Motor neuron (in vitro differentiated cells): ENCODE results near the gene MAD2L1BP. TPM values are rescaled to one million over a fixed set of nuclear protein-coding genes. Genes with fewer than 3 reads are reported as not detected.

ENCODE experiments used
- ATAC-seq, 8 experiments: fragments of 200-7000 bp; cut with Tn5 transposase; replicated peaks in 6 of 8; 2 replicates each; pipeline ENCODE4 v1.8.0; 2021; ENCODE audit warnings: mild to moderate bottlenecking in 8 of 8, moderate library complexity in 8 of 8
- H3K27ac ChIP-seq, 2 donors: fragments of 250-450 bp; sonication (Bioruptor Pico); 2 replicates each; pipeline ENCODE4 v1.9.0; 2021; ENCODE audit warnings: antibody characterized with exemption in 2 of 2, mild to moderate bottlenecking in 2 of 2, moderate library complexity in 1 of 2
- H3K4me1 ChIP-seq, 2 donors: fragments of 250-450 bp; sonication (Bioruptor Pico); replicated peaks in 1 of 2; 2 replicates each; pipeline ENCODE4 v1.6.1; 2021; ENCODE audit warnings: antibody characterized with exemption in 2 of 2, mild to moderate bottlenecking in 2 of 2, moderate library complexity in 1 of 2
- H3K4me3 ChIP-seq, 5 donors: fragments of 250-450 bp; sonication (Bioruptor Pico); 2 replicates each; pipeline ENCODE4 v1.9.0; 2021; ENCODE audit warnings: antibody characterized with exemption in 5 of 5, mild to moderate bottlenecking in 5 of 5, moderate library complexity in 4 of 5
- WGBS, 10 experiments: fragments of 450-650 bp; shearing (Covaris generic); methylation state at CpG; one replicate each; pipeline ENCODE4 v1.0.0; 2022; 5-methylcytosine and 5-hydroxymethylcytosine counted together
- in situ Hi-C, 9 experiments: fragments of 400-800 bp; cut with MboI; loops; one replicate each; pipeline ENCODE4 v1.15.0; 2021; ENCODE audit warnings: low sequenced_read_pairs in 9 of 9, low pct_unique_long_range_greater_than_20kb in 2 of 9; ENCODE audit not compliant: unreplicated experiment in 9 of 9
- total RNA-seq, 8 experiments: library from RNA; unstranded; fragments of 300-600 nt; gene quantifications; 2 replicates each; pipeline versions ENCODE4 v1.2.3 to v1.2.4, GENCODE V29; 2022

Gene MAD2L1BP
- total RNA-seq, 8 experiments from 2014 or later = 24.7 to 44.9 (median 30.4) TPM

DNA sequence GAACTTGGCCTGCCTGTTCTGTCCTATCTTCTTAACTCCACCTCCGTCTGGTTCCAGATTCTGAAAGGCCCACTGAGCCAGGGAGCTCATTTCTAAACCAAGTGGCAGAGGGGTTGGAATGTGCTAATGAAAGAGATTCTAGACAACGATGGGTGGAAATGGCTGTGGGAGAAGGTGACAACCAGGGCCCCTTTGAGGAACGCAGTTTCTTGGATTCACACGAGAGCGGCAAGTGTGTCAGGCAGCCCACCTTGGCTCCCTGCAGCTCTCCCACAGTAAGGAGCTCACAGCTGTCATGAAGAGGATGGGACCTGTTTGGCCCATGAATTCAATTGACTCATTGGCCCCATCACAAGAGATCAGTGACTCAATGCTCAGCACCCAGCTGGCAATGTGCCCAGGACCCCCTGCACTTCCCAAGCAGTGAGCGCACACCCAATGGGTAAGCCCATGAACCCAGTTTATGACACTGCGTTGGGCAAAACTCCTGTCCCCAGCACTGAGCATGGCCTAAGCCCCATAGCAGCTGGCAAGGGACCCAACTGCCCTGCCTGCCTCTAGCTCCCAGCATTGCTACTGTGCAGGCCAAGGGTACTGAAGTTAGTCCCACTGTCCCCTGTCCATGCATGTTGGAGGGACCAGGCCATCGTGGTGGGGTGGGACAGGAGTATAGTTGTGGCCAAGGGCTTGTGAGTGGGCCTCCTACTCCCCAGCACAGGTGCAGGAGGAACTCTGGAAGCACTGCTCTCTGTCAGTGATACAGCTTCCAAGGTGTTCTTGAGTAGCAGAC lies 35.6 kb downstream of the MAD2L1BP start:
- Histone ChIP-seq H3K27ac (no peak overlapping the region), H3K4me3 (no peak overlapping the region), H3K4me1 (peaks cover 13 to 49% of the 10 kb centered on the region in 2 donors)
- WGBS, 10 experiments = 58 to 100% (median 90%) methylated on average over 1 to 4 of the region's 8 CpGs; no CpG with 5 or more reads in 2 of the 10 experiments
- in situ Hi-C loops = loop anchor here in 5 of 9 experiments (25.0 kb wide), 1 partner anchor 416 kb away; no protein-coding TSS in a partner anchor
- no peak for ATAC-seq

DNA sequence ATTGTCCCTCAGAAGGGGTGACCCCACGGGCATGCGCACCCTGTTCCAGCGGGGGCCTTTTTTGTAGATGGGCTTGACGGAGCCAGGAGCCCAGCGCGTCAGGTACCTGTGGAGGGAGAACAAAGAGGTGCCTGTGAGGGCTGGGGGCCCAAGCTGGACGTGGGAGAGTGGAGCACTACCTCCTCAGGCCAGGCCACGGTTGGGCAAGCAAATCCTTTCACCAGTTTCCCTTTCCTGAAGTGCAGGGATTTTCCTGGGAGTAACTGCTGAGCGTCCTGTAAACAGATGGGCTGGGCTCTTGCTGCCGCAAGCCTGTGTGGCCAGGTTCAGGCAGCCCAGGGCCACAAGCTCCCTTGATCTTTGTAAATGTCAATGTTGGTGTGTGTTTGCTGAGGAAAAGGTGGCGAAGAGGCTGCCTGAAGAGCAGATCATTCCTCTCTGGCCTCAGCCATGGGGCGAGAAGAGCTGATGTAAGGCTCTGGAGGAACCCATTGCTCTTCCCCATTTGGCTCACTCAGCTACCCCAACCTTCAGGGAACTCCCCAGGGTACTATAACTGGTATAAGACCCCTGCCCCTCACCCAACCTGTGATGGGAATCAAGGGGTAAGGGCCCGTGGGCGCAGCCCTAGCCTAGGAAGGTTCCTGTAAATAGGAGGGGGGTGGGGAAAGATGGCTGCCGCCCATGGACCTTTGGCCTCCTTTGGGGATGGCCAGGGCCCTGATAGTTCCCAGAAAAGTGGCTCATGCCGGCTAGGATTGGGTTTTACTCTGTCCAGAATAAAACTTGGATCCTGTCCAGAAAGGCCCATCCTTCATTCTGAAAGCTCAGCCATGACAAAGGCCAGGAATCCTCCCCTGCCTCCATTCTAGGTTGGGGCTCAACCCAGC lies 36.4 kb downstream of the MAD2L1BP start:
- WGBS, 10 experiments = 70 to 100% (median 93%) methylated on average over 1 to 6 of the region's 16 CpGs; no CpG with 5 or more reads in 2 of the 10 experiments
- peak in 4 of 8 experiments; percentile 18 to 44 (median 30) for ATAC-seq
- Histone ChIP-seq H3K4me1 (peaks cover 13 to 47% of the 10 kb centered on the region in 2 donors), H3K27ac (peak overlapping the region in 1 of 2 donors; percentile 34), H3K4me3 (no peak overlapping the region)
- in situ Hi-C loops = loop anchor here in 5 of 9 experiments (25.0 kb wide), 1 partner anchor 415 kb away; no protein-coding TSS in a partner anchor

DNA sequence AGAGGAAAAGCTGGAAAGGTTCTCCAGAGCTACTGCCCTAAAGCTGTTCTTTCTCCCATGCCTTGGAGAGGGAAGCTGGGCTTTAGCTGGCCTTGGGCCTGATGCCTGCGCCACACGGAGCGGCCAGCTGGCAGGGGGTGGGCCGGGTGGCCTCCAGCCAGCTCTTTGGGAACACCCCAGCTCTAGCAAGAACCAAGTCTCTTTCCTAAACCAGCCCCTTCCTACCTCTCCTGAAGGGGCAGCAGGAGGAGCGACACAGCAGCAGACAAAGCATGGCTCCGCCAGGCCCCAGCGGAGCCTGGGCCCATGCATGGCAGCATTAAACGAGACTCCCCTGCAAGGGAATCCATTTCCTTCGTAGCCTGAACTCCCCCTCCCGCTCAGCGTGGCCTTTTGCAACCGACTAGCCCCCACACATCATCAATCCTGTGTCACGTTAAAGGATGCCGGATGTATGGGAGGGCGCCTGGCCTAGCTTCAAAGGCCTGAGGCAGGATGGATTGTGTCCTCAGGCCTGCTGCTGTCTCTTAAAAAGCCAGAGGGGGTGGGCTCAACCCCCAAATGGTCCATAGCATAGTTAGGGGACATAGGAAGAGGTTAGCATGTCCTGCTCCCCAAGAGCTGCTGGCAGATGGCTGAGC lies 37.9 kb downstream of the MAD2L1BP start:
- Histone ChIP-seq H3K4me1 (peaks cover 0 to 32% of the 10 kb centered on the region in 2 donors), H3K4me3 (no peak overlapping the region), H3K27ac (peak overlapping the region in 1 of 2 donors; percentile 21)
- ATAC-seq = peak in 2 of 8 experiments; percentile 11 to 20
- in situ Hi-C loops = loop anchor here in 5 of 9 experiments (25.0 kb wide), 1 partner anchor 414 kb away; no protein-coding TSS in a partner anchor
- WGBS, 10 experiments = 0 to 89% (median 72%) methylated on average over 1 to 8 of the region's 15 CpGs; no CpG with 5 or more reads in 4 of the 10 experiments

DNA sequence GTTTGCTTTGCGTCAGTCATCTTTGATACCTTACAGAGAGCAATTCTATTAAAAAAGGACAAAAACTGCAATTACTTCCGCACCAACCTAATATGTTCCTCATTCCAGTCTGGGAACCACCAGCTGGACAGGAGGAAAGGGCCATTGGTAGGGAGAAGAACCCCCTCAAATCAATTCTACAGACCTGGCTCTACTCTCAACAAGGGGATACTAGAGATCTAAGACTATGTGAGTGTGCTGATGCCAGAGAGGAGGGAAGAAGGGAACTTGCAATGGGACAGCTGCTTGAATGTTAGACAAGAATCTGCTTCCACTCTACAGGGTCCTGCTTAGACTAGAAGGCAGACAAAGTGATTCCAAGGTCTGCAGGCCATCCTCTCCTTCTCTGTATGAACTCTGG lies 38.7 kb downstream of the MAD2L1BP start:
- Histone ChIP-seq H3K4me3 (no peak overlapping the region), H3K4me1 (peaks cover 0 to 25% of the 10 kb centered on the region in 2 donors), H3K27ac (no peak overlapping the region)
- in situ Hi-C loops = loop anchor here in 5 of 9 experiments (25.0 kb wide), 1 partner anchor 413 kb away; no protein-coding TSS in a partner anchor
- ATAC-seq = no peak
- 33 to 100% (median 95%) methylated on average over 1 to 2 of the region's 2 CpGs; no CpG with 5 or more reads in 4 of the 10 experiments for WGBS, 10 experiments

DNA sequence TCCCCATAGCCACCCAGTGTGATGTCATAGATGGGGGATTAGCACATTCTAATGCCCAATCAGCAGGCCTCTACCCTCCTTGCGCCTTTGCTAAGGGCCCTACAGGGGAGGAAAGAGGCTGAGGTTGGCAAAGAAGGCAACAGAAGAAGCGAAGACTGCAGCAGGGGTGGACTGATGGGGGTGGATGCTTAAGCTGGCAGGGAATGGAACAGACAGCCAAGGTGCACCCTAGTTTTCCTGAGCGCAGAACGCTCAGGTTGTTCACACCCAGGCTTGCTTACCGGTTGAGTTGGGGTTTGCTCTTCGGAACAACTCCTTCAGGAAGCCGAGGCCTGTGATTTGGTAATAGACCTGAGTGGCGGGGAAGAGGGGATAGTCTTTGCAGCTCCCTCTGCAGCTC lies 39.3 kb downstream of the MAD2L1BP start:
- in situ Hi-C loops = loop anchor here in 5 of 9 experiments (25.0 kb wide), 1 partner anchor 412 kb away; no protein-coding TSS in a partner anchor
- no peak overlapping the region for H3K4me3 ChIP-seq
- no peak overlapping the region for H3K27ac ChIP-seq
- H3K4me1 ChIP-seq = peaks cover 0 to 21% of the 10 kb centered on the region in 2 donors
- ATAC-seq = no peak
- 71 to 100% (median 98%) methylated on average over 1 to 4 of the region's 8 CpGs; no CpG with 5 or more reads in 2 of the 10 experiments for WGBS, 10 experiments

DNA sequence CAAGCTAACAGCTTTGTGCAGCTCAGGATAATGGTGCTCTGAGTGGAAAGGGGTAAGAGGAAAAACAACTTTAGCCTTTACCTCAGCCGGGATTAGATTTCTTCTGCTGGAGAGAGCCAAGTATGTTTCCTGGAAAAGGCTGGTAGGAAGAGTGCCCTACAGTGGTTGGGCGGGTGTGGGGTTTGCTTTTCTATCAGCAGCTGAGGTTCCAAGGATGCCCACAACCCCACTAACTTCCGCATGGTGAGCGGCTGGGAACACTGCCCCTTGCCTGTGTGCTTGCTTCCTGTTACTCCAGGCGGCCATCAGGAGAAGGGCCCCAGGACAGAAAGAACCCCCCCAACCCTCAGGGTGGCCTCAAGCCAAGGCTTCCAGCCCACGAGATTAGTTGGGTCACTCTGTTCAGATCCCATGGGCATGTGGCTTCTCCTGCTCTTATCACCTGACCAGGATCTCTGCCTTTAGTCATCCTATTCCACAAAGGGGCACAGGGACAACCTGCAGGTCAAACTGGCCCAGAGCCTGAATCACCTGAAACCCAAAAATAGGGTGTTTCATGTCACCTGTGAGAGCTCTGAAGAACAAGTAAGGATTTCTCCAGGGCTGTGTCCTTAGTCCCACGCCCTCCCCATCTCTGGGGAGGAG lies 41.4 kb downstream of the MAD2L1BP start:
- in situ Hi-C loops = no loop called here
- no peak overlapping the region for H3K4me3 ChIP-seq
- no peak for ATAC-seq
- 70 to 100% (median 94%) methylated on average over 1 to 4 of the region's 7 CpGs; no CpG with 5 or more reads in 3 of the 10 experiments for WGBS, 10 experiments
- peaks cover 0 to 20% of the 10 kb centered on the region in 2 donors for H3K4me1 ChIP-seq
- no peak overlapping the region for H3K27ac ChIP-seq

DNA sequence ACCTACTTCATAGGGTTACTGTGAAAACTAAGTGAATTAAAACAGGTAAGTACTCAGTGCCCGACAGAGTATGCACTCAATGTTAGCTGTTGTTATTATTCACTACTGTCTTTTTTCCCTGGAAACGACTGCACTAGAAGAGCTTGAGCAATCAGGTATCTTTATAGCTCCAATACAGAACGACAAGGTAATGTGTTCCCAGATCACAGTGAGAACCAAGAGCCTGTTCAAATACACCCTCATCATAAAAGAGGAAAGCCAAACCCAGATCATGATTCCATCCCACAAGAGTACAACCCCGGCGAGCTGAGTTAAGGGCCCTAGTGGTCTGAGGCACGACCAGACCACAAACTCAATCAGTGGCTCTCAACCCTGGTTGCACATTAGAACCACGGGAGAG lies 42.1 kb downstream of the MAD2L1BP start:
- WGBS, 10 experiments = 68 to 100% (median 86%) methylated on average over 1 to 7 of the region's 7 CpGs; no CpG with 5 or more reads in 3 of the 10 experiments
- H3K4me1 ChIP-seq = peaks cover 0 to 13% of the 10 kb centered on the region in 2 donors
- no peak overlapping the region for H3K27ac ChIP-seq

DNA sequence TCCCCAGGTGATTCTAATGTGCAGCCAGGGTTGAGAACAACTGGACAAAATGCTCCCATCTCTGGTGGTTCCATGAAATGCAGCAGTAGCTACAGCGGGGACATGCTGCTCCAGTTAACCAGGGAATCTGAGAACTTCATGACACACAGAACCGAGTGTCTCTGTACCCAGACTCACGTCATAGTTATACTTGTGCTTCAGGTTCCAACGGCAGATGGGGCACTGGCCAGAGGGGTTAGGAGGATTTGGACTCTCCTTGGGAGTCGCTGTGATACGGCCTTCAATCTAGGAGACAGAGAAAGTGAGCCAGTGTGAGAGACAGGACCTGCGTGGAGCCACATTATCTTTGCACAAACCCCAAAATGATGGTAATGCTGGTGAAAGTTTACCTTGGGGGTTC lies 42.7 kb downstream of the MAD2L1BP start:
- in situ Hi-C loops = no loop called here
- ATAC-seq = no peak
- H3K27ac ChIP-seq = no peak overlapping the region
- H3K4me1 ChIP-seq = peaks cover 0 to 7% of the 10 kb centered on the region in 2 donors
- no peak overlapping the region for H3K4me3 ChIP-seq
- WGBS, 10 experiments = 88 to 100% (median 97%) methylated on average over 1 to 7 of the region's 7 CpGs; no CpG with 5 or more reads in 3 of the 10 experiments

More for the DNA sequence above, 42.1 kb downstream of the MAD2L1BP start:
- no peak for ATAC-seq
- H3K4me3 ChIP-seq = no peak overlapping the region
- in situ Hi-C loops = no loop called here

DNA sequence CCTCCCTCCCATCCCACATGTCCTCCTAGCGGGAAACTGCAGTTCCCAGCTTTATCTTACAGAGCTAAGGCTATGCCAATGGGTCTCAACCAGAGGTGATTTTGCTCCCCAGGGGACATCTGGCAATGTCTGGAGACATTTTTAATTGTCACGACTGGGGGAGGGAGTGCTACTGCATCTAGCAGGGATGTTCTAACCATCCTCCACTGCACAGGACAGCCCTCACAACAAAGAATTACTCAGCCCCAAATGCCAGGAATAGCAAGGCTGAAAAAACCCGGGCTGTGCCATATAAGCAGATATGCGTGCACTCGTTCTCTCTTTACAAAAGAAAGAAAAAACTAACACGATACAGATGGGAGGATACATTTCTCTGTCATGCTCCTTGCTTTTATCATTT lies 43.4 kb downstream of the MAD2L1BP start:
- Histone ChIP-seq H3K27ac (no peak overlapping the region), H3K4me1 (no peaks in the 10 kb centered on the region), H3K4me3 (no peak overlapping the region)
- in situ Hi-C loops = no loop called here
- no peak for ATAC-seq
- WGBS, 10 experiments = 60 to 100% (median 82%) methylated on average over 1 to 6 of the region's 6 CpGs; no CpG with 5 or more reads in 1 of the 10 experiments

DNA sequence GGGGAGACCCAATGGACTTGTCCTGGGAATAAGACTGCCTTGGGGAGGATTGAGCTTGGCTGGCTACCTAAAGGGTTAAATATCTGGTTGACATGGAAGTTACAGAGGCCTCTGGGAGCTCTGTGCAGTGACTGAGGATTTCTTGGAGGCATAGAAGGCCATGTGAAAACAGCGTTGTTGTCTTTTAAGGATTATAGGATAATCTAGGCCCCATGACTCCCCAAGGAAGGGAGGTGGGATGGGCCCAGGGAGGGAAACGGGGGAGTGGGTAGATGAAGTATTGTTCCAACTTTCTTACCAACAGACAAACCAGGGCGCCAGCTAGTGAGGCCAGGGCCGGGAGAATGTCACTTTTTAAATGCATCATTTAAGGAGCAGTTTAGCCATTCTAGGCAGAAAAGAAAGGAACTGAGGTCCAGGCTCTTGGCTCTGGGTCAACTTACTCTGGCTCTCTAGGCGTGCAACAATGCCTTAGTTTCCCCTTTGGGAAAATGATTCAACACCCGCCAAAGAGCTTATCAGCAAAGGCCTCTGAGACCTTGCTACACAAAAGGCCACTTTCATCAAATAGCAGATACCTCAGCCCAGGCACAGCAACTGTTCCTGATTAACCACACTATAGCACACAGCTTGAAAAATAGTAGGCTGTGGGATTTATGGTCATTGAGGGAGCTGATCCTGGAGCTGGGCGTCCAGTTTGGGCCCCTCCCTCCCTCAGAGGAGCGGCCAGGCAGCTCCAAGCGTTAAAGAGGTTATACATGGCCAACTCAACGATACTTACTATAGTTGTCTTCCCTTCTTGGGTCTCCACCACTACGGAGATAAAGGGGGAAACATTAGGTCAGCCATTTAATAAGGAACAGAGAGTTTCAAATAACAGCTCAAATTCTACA lies 44.9 kb downstream of the MAD2L1BP start:
- 60 to 100% (median 88%) methylated on average over 2 to 7 of the region's 11 CpGs; no CpG with 5 or more reads in 2 of the 10 experiments for WGBS, 10 experiments
- ATAC-seq = no peak
- Histone ChIP-seq H3K4me3 (no peak overlapping the region), H3K27ac (no peak overlapping the region), H3K4me1 (no peaks in the 10 kb centered on the region)
- in situ Hi-C loops = no loop called here

DNA sequence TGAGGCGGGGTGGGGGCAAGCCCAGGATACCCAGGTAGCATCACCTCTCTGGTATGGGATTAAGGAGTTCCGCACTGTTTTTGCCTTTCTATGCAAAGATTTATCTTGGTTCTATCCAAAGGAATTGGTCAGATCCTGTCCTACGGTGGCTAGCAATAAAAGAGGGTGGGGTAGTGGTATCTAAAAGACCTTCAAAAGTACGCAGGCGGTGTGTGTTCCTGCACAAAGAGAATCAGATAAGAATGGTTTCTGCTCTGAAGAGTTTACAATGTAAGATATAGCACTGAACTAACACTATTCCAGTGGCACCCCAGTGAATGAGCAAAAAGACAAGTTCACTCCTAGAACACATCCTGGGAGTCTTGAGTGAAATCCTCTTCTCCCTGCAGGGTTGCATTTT lies 45.7 kb downstream of the MAD2L1BP start:
- no peak overlapping the region for H3K4me3 ChIP-seq
- no peak overlapping the region for H3K27ac ChIP-seq
- no peak for ATAC-seq
- H3K4me1 ChIP-seq = peaks cover 1 to 2% of the 10 kb centered on the region in 2 donors
- 88 to 100% (median 95%) methylated on average over 1 to 5 of the region's 5 CpGs; no CpG with 5 or more reads in 3 of the 10 experiments for WGBS, 10 experiments
- in situ Hi-C loops = no loop called here
